AG08395 (cell line): ENCODE measurements around the gene SMIM3.
"Not testable (repeated sequence)": the region's sequence is repeated elsewhere in the genome, so short reads cannot be mapped to it uniquely, and the experiment has no call there.

Experiments used
- DNase-seq: peaks from one replicate; pipeline ENCODE4 v3.0.0; 2012; ENCODE audit warnings: mixed read lengths, low spot score

Gene SMIM3

DNA sequence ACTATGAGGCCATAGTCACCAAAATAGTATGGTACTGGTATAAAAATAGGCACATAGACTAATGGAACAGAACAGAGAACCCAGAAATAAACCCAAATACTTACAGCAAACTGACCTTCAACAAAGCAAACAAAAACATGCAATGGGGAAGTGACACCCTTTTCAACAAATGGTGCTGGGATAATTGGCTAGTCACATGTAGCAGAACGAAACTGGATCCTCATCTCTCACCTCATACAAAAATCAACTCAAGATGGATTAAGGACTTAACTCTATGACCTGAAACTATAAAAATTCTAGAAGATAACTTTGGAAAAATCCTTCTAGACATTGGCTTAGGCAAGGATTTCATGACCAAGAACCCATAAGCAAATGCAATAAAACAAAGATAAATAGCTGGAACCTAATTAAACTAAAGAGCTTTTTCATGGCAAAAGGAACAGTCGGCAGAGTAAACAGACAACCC is 14.9 kb downstream of the SMIM3 start:
- not testable (repeated sequence) for DNase-seq

GRCh38 chr5:150794927-150795326 is 16.4 kb downstream of the SMIM3 start:
- DNase-seq, result no peak

DNA sequence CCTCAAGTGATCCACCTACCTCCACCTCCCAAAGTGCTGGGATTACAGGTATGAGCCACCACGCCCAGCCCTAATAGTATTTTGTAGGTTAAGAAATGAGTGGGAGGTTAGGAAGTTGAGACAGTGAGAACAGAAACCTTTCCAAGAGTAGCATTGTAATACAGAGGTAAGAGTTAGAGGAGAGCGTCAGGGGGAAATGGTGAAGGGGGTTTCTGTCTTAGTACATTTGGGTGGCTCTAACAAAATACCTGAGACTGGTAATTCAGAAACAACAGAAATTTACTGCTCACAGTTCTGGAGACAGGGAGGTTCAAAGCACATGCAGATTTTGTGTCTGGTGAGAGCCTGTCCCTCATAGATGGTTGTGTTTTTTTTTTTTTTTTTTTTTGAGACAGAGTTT is 18.8 kb downstream of the SMIM3 start:
- DNase-seq, result no peak

DNA sequence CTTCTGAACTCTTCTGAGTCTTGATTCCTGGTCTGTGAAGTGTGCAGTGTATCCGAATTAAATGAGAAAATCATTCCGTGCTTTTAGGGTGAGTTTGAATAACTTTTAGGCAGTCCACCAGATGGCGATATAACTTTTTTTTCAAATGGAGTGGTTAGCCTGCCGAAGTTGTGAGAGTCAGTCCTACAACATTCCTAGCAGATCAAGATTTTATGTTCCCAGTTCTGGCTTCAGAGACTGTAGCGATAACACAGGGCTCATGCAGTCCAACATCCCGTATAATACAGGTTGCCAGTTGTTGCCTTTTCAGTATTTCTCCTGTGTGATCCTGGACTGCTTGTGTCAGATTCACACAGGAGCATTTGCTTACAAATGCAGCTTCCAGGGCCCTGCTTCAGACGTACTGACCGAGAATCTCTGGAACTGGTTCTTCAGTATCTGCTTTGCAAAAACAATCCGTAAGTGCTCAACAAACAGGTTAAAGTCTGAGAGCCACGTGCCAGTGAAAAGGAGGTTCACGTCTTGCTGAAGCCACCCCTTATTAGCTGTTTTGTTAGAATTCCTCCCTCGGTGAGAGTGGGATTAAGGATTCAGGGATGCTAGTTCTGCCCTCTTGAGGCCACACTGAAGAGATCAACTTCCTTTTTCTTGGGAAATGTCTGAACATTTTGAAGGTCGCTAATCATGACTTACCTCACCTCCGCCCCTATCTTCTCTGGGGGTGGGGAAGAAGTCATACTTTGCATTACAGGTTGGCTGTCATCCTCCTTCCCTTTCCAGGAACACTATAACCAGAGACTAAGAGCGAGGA is 22.8 kb downstream of the SMIM3 start:
- peak; percentile 77 for DNase-seq

DNA sequence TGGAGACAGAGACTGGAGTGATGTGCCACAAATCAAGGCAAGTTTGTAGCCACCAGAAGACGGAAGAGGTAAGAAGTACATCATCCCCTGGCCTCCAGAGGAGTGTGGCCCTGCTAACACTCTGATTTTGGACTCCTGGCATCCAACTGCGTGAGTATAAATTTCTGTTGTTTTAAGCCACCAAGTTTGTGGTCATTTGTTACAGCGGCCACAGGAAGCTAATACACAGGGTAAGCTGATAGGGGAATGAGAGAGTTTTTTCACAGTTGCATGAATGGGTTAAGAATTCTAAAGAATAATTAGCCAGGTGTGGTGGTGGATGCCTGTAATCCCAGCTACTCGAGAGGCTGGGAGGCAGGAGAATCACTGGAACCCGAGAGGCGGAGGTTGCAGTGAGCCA is 25.8 kb downstream of the SMIM3 start:
- no peak for DNase-seq

- no peak for DNase-seq
These were observed 30.8 kb downstream of the SMIM3 start for GRCh38 chr5:150809363-150809762.

- DNase-seq, result no peak
These were observed 36.5 kb downstream of the SMIM3 start for GRCh38 chr5:150815010-150815409.

GRCh38 chr5:150816946-150817345 is 38.4 kb downstream of the SMIM3 start:
- no peak for DNase-seq

DNA sequence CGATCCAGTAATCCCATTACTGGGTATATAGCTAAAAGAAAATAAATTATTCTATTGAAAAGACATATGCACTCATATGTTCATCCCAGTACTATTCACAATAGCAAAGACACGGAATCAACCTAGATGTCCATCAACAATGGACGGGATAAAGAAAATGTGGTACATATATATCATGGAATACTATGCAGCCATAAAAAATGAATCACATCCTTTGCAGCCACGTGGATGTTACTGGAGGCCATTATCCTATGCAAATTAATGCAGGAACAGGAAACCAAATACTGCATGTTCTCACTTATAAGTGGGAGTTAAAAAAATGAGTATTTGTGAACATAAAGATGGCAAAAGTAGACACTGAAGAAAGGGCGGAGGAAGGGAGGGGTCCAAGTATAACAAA is 51.2 kb downstream of the SMIM3 start:
- no peak for DNase-seq

DNA sequence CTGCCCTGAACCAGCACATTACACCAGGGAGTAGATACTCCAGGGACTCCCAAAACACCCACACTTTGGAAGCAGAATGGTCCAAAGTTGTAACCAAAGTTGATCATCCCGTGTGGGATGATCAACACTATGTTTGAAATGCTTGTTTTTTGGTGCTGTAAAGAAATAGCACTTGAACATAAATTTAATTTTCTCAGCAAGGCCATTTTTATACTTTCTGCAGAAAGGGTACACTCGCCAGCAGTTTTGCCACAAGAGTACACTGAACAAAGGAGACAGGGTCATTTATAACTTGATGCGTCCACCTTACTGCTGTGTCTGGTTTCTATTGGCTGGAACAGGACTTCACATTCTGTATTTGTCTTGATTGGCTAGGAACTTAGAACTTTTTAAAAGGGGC is 53.3 kb downstream of the SMIM3 start:
- DNase-seq, result not testable (repeated sequence)

GRCh38 chr5:150836064-150836463 is 57.5 kb downstream of the SMIM3 start:
- no peak for DNase-seq

GRCh38 chr5:150836703-150837102 is 58.1 kb downstream of the SMIM3 start:
- no peak for DNase-seq

GRCh38 chr5:150845185-150845859 is 66.8 kb downstream of the SMIM3 start:
- not testable (repeated sequence) for DNase-seq

GRCh38 chr5:150846308-150846653 is 67.7 kb downstream of the SMIM3 start, which contains the start of gene IRGM:
IRGM (plus strand) TSS chr5:150846521; CDS start chr5:150848124, 1,603 bp downstream.
- DNase-seq, result not testable (repeated sequence)
